HEK293T (cell line): Measurements from ENCODE around the gene TMPRSS3.

Source experiments
- ARNT ChIP-seq: fragments of 450-650 bp; IDR thresholded peaks from 2 replicates; pipeline ENCODE4 v1.6.1; 2017; ENCODE audit warnings: mild to moderate bottlenecking
- BHLHE40 ChIP-seq: fragments of 450-650 bp; IDR thresholded peaks from 2 replicates; pipeline ENCODE4 v1.6.1; 2016; ENCODE audit warnings: mild to moderate bottlenecking, moderate library complexity, borderline replicate concordance
- CTBP1 ChIP-seq: fragments of 450-650 bp; IDR thresholded peaks from 2 replicates; pipeline ENCODE4 v1.6.1; 2016; ENCODE audit warnings: borderline replicate concordance
- ELF4 ChIP-seq: fragments of 450-650 bp; IDR thresholded peaks from 2 replicates; pipeline ENCODE4 v1.6.1; 2017; ENCODE audit warnings: antibody characterized with exemption
- FOXK2 ChIP-seq: fragments of 450-650 bp; IDR thresholded peaks from 2 replicates; pipeline ENCODE4 v1.6.1; 2016; ENCODE audit warnings: mild to moderate bottlenecking
- FOXM1 ChIP-seq: fragments of 450-650 bp; IDR thresholded peaks from 2 replicates; pipeline ENCODE4 v1.6.1; 2017; ENCODE audit warnings: mild to moderate bottlenecking, borderline replicate concordance
- HDGF ChIP-seq: fragments of 450-650 bp; IDR thresholded peaks from 2 replicates; pipeline ENCODE4 v1.6.1; 2017; ENCODE audit warnings: antibody characterized with exemption, borderline replicate concordance
- L3MBTL2 ChIP-seq: fragments of 450-650 bp; conservative IDR thresholded peaks from 2 replicates; pipeline ENCODE4 v1.6.1; 2016; ENCODE audit warnings: mild to moderate bottlenecking
- LEF1 ChIP-seq: fragments of 450-650 bp; IDR thresholded peaks from 2 replicates; pipeline ENCODE4 v1.6.1; 2017; ENCODE audit warnings: mild to moderate bottlenecking, borderline replicate concordance
- NFRKB ChIP-seq: fragments of 450-650 bp; IDR thresholded peaks from 2 replicates; pipeline ENCODE4 v1.6.1; 2016; ENCODE audit warnings: mild to moderate bottlenecking, moderate library complexity
- SP1 ChIP-seq: fragments of 450-650 bp; IDR thresholded peaks from 2 replicates; pipeline ENCODE4 v1.6.1; 2017
- SUZ12 ChIP-seq: fragments of 450-650 bp; IDR thresholded peaks from 2 replicates; pipeline ENCODE4 v1.6.1; 2016; ENCODE audit warnings: mild to moderate bottlenecking
- TARDBP ChIP-seq: fragments of 450-650 bp; IDR thresholded peaks from 2 replicates; pipeline ENCODE4 v1.6.1; 2016
- TF ChIP-seq, protein P1 (sequence below): fragments of 450-650 bp; IDR thresholded peaks from 2 replicates; pipeline ENCODE4 v1.6.1; 2016

DNA sequence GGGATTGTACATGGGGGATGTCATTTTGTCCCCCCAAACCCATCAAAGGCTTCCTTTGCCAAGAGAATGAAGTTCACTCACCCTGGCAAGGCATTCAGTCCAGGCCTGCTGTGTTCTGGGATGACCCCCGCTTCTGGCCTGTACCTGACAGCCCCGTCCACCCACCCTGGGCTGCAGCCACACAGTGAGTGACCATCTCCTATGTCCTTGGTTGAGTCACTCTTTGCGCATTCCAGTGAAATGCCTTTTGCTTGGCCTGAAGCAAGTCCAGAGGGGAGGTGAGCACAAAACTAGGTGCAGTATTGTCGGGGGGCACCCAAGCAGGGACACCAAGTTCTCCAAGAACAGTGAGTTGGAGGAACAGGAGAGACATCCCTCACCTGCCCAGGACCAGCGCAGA, 10.2 kb downstream of the TMPRSS3 start:
- no peak for TF ChIP-seq TARDBP
- no peak for TF ChIP-seq L3MBTL2
- no peak for TF ChIP-seq ELF4
- no peak for TF ChIP-seq BHLHE40
- TF ChIP-seq NFRKB: no peak
- TF ChIP-seq, protein P1, sequence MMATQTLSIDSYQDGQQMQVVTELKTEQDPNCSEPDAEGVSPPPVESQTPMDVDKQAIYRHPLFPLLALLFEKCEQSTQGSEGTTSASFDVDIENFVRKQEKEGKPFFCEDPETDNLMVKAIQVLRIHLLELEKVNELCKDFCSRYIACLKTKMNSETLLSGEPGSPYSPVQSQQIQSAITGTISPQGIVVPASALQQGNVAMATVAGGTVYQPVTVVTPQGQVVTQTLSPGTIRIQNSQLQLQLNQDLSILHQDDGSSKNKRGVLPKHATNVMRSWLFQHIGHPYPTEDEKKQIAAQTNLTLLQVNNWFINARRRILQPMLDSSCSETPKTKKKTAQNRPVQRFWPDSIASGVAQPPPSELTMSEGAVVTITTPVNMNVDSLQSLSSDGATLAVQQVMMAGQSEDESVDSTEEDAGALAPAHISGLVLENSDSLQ: no peak
- no peak for TF ChIP-seq HDGF
- TF ChIP-seq FOXM1: no peak
- no peak for TF ChIP-seq LEF1
- no peak for TF ChIP-seq FOXK2
- TF ChIP-seq ARNT: no peak
- no peak for TF ChIP-seq SP1
- no peak for TF ChIP-seq CTBP1
- no peak for TF ChIP-seq SUZ12
